ENCODE data around the gene PACSIN1. TPM values are rescaled to one million over a fixed set of nuclear protein-coding genes. Genes with fewer than 3 reads are reported as not detected.
A peak's percentile ranks its signal among the peaks of the same experiment; 100 is the strongest.

PACSIN1 gene
- total RNA-seq, 1 donor from 2014 or later = 0.41 TPM

DNA sequence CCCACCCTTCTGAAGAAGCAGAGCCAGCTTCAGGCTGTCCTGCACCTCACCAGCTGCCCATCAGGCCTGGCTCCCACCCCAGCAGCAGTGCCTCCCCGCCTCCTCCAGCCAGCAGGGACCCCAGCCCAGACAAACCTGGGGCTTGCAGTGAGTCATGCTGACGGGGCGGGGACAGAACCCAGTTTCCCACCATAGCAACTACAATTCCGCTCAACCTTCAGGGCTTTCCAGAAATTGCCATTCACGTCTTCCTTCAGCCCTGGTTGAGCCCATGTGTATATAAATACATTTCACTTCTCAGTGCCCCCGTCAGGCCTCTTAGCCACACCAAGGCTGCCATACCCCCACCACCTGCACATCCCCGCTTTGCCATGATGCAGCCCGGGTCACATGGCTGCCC lies 85.8 kb downstream of the PACSIN1 start:
- DNase-seq (ENCODE audit: low spot score) = no peak
- Mint-ChIP-seq H3K27me3 (ENCODE audit: insufficient read depth, low read depth) (peaks cover 2% of the 10 kb centered on the region), H3K9me3 (no peaks in the 10 kb centered on the region), H3K27ac (no peak overlapping the region), H3K4me3 (no peak overlapping the region), H3K4me1 (peaks cover 35% of the 10 kb centered on the region), H3K36me3 (no peaks in the 10 kb centered on the region)
- Histone ChIP-seq H3K9me3 (ENCODE audit: low read depth) (no peaks in the 10 kb centered on the region), H3K27me3 (no peaks in the 10 kb centered on the region), H3K4me3 (no peak overlapping the region), H3K9ac (no peak overlapping the region), H4K20me1 (ENCODE audit: low read depth) (no peaks in the 10 kb centered on the region), H2AFZ (replicated peaks) (no peak overlapping the region), H3K27ac (no peak overlapping the region), H3K79me2 (ENCODE audit: low read depth) (no peaks in the 10 kb centered on the region), H3K4me2 (no peak overlapping the region), H3K4me1 (peaks cover 5% of the 10 kb centered on the region), H3F3A (ENCODE audit: low read depth) (no peaks in the 10 kb centered on the region), H3K36me3 (no peaks in the 10 kb centered on the region)
- TF ChIP-seq EZH2 (IDR thresholded peaks at IDR 0.05) (no peak), EZH2phosphoT487 (IDR thresholded peaks at IDR 0.05) (no peak)
- TF ChIP-seq, protein P1, sequence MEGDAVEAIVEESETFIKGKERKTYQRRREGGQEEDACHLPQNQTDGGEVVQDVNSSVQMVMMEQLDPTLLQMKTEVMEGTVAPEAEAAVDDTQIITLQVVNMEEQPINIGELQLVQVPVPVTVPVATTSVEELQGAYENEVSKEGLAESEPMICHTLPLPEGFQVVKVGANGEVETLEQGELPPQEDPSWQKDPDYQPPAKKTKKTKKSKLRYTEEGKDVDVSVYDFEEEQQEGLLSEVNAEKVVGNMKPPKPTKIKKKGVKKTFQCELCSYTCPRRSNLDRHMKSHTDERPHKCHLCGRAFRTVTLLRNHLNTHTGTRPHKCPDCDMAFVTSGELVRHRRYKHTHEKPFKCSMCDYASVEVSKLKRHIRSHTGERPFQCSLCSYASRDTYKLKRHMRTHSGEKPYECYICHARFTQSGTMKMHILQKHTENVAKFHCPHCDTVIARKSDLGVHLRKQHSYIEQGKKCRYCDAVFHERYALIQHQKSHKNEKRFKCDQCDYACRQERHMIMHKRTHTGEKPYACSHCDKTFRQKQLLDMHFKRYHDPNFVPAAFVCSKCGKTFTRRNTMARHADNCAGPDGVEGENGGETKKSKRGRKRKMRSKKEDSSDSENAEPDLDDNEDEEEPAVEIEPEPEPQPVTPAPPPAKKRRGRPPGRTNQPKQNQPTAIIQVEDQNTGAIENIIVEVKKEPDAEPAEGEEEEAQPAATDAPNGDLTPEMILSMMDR (IDR thresholded peaks at IDR 0.05) = no peak

DNA sequence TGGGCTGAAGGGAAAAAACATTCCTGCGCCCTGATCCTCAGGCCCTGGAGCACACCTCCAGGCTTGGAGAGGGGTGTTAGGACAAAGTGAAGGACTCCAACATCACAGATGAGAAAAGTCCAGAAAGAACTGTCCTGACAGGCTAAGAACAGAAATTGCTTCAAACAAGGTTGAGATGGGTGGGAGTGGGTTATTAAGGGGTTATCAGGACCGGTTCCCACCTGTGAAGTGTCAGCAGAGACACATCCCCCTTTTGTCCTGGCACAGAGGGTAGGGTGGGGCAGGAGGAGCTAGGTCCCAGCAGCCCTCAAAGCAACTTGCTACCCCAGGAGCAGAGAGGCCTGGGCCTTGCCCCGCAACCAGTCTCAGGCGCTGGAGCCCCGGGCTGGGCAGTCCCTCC lies 86.7 kb downstream of the PACSIN1 start:
- no peak overlapping the region for H3K27ac ChIP-seq
- TF ChIP-seq EZH2phosphoT487 (IDR thresholded peaks at IDR 0.05) (no peak), EZH2 (IDR thresholded peaks at IDR 0.05) (no peak)
- TF ChIP-seq, protein P1 (IDR thresholded peaks at IDR 0.05) = no peak
- Mint-ChIP-seq H3K9me3 (no peaks in the 10 kb centered on the region), H3K36me3 (no peaks in the 10 kb centered on the region), H3K27me3 (ENCODE audit: insufficient read depth, low read depth) (peaks cover 4% of the 10 kb centered on the region), H3K27ac (peak overlapping the region; percentile 94), H3K4me1 (peaks cover 30% of the 10 kb centered on the region), H3K4me3 (no peak overlapping the region)
- H4K20me1 ChIP-seq (ENCODE audit: low read depth) = no peaks in the 10 kb centered on the region
- no peaks in the 10 kb centered on the region for H3K9me3 ChIP-seq (ENCODE audit: low read depth)
- DNase-seq (ENCODE audit: low spot score) = no peak
- peaks cover 5% of the 10 kb centered on the region for H3K4me1 ChIP-seq
- no peaks in the 10 kb centered on the region for H3F3A ChIP-seq (ENCODE audit: low read depth)
- H3K27me3 ChIP-seq = no peaks in the 10 kb centered on the region
- no peak overlapping the region for H2AFZ ChIP-seq (replicated peaks)
- H3K9ac ChIP-seq = no peak overlapping the region
- H3K79me2 ChIP-seq (ENCODE audit: low read depth) = no peaks in the 10 kb centered on the region
- H3K4me3 ChIP-seq = no peak overlapping the region
- no peak overlapping the region for H3K4me2 ChIP-seq
- no peaks in the 10 kb centered on the region for H3K36me3 ChIP-seq

DNA sequence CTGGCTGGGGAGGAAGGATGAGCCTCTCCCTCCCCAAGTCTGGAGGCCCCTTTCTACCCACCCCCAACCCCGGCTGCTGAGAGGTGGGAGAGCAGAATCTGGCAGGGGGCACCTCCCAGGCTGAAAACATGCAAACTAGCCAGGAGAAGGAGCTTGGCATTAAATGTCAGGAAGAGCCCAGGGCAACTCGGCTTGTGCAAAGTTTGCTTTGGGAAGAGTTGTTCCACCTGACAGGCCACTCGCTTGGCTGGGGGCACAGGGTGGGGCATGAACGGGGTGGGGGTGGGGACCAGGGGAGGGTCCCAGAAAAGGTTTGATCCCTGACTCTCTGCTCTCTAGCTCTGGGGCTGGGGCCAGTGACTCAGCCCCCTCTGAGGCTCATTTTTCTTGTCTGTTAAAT lies 87.3 kb downstream of the PACSIN1 start:
- Mint-ChIP-seq H3K4me1 (peaks cover 30% of the 10 kb centered on the region), H3K36me3 (no peaks in the 10 kb centered on the region), H3K9me3 (no peaks in the 10 kb centered on the region), H3K4me3 (no peak overlapping the region), H3K27ac (no peak overlapping the region), H3K27me3 (ENCODE audit: insufficient read depth, low read depth) (peaks cover 4% of the 10 kb centered on the region)
- no peak overlapping the region for H3K4me3 ChIP-seq
- DNase-seq (ENCODE audit: low spot score) = no peak
- no peak overlapping the region for H3K27ac ChIP-seq
- H3K4me2 ChIP-seq = no peak overlapping the region
- no peaks in the 10 kb centered on the region for H3K9me3 ChIP-seq (ENCODE audit: low read depth)
- no peaks in the 10 kb centered on the region for H4K20me1 ChIP-seq (ENCODE audit: low read depth)
- H3K9ac ChIP-seq = no peak overlapping the region
- peaks cover 5% of the 10 kb centered on the region for H3K4me1 ChIP-seq
- TF ChIP-seq EZH2phosphoT487 (IDR thresholded peaks at IDR 0.05) = no peak
- TF ChIP-seq EZH2 (IDR thresholded peaks at IDR 0.05) = no peak
- TF ChIP-seq, protein P1 (IDR thresholded peaks at IDR 0.05) = no peak
- H2AFZ ChIP-seq (replicated peaks) = no peak overlapping the region
- no peaks in the 10 kb centered on the region for H3K27me3 ChIP-seq
- H3K36me3 ChIP-seq = no peaks in the 10 kb centered on the region
- no peaks in the 10 kb centered on the region for H3F3A ChIP-seq (ENCODE audit: low read depth)
- no peaks in the 10 kb centered on the region for H3K79me2 ChIP-seq (ENCODE audit: low read depth)

All from neural progenitor cell (in vitro differentiated cells).